ENCODE results near the gene IMP3. TPM values are rescaled to one million over a fixed set of nuclear protein-coding genes. Genes with fewer than 3 reads are reported as not detected.
A peak's percentile ranks its signal among the peaks of the same experiment; 100 is the strongest.
"Not testable (repeated sequence)": the region's sequence is repeated elsewhere in the genome, so short reads cannot be mapped to it uniquely, and the experiment has no call there.

IMP3 gene
- polyA plus RNA-seq, 1 donor: 30.2 TPM

GRCh38 chr15:75650908-75651809 lies 11.1 kb upstream of the IMP3 start:
- DNase-seq (ENCODE audit: low read depth): no peak

GRCh38 chr15:75649848-75650247 lies 9.8 kb upstream of the IMP3 start:
- DNase-seq (ENCODE audit: low read depth): no peak

GRCh38 chr15:75649045-75649761 lies 9.2 kb upstream of the IMP3 start:
- DNase-seq (ENCODE audit: low read depth): no peak

DNA sequence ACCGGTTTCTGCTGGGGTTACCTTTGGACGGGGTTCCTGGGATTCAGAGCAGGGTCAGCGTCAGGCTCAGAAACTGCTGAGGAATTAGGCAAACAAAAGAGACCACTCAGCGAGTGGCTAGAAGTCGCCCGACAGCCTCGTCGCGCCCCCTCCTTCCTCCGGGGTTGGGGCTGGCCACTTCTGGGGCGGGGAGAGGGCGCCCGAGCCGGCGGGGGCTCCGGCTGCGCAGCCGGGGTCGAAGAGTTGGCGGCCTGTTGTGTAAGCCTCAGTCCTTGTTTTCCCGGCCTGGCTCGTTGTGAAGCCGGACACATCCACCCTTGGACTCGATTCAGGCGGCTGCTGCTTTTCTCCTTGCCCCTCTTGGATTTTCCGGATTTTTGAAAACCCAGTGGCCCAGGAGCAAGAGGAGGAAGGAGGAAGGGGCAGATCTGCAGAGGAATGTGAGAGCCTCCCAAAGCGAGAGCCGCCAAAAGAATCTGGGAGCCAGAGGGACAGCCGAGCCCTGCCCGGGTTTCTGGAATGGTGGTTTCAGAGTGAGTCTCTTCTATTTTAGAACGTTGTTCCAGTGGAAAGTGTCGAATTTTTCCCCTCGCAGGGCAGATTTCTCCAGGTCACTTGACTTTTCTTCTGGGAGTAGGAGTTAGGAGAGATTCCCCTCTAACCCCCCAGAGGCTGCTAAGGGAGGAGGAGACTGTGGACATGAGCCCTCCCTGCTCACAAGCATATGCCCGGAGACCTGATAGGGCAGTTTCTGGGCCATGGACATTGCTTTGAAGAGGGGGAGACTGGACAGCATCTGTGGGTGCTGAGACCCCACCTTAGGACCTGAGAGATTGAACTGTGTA lies 8.4 kb upstream of the IMP3 start:
- no peak for DNase-seq (ENCODE audit: low read depth)

- DNase-seq (ENCODE audit: low read depth): peak; percentile 68
Observed at GRCh38 chr15:75647370-75648155, 7.5 kb upstream of the IMP3 start, which contains the start of gene SNX33. Gene SNX33 (plus strand): TSS chr15:75647912. CDS start chr15:75649103, 1,191 bp downstream.

GRCh38 chr15:75646944-75647364 lies 6.9 kb upstream of the IMP3 start:
- DNase-seq (ENCODE audit: low read depth): no peak

DNA sequence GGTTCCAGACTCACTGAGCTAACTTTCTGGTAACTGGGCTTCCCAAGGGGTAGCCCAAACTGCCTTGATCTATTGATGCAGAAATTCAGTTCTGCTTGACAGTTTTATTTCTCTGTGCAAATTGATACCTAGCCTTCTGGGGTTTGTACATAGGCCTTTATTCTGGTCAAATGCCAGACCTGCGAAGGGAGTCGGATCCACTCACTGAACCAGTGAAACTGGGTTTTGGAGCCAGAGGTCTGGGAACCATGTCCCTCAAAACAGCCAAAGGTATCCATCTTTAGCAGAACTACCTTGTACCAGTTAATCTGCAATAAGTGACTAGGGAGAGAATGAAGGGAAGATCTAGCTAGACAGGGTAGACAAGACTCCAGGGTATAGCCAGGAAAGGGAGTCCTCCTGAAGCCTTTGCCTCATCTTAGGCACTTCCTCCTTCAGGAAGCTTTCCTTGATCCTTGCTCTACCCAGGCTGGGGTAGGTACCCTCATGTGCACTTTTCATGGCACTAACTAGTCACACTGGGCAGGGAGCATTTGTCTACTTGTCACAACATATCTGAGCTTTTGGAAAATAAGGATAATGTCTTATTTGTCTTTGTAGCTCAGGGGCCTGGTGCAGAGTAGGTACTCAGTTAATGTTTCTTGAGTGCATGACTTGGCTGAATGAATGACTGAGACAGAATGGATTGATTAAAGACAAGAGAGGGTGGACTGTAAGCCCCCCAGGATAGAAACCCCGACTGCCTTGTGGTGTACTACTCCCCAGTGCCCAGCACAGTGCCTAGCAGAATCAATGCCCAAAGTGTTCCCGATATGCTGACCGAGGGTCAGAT lies 6.3 kb upstream of the IMP3 start:
- DNase-seq (ENCODE audit: low read depth): no peak

DNA sequence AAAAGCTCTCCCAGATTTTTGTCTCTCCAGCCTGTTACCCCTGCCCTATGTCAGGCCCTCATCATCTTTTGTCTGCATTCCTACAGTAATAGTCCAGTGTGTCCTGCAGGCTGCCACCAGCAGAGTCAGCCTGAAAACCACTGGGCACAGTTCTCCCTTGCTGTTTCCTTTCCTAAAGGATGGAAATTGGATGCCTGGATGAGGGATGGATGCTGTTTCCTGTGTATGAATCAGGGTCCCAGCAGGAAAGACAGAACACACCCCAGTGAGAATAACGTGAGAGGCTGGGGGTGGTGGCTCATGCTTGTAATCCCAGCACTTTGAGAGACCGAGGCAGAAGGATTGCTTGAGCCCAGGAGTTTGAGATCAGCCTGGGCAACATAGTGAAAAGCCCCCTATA lies 4.4 kb upstream of the IMP3 start:
- DNase-seq (ENCODE audit: low read depth): no peak

GRCh38 chr15:75641603-75642002 lies 1.6 kb upstream of the IMP3 start:
- DNase-seq (ENCODE audit: low read depth): no peak

DNA sequence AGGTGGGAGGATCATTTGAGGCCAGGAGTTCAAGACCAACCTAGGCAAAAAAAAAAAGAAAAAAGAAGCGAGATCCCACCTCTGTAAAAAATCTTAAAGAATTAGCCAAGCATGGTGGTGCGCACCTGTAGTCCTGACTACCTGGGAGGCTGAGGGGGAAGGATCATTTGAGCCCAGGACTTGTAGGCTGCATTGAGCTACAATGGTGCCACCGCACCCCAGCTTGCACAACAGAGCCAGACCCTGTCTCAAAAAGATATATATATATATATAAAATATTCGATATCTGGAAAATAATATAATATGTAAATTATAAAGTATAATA lies 1.1 kb upstream of the IMP3 start:
- DNase-seq (ENCODE audit: low read depth): no peak

- no peak for DNase-seq (ENCODE audit: low read depth)
Observed at GRCh38 chr15:75640483-75641178, 607 bp upstream of the IMP3 start.

- DNase-seq (ENCODE audit: low read depth): no peak
Observed at GRCh38 chr15:75639191-75639708, 774 bp downstream of the IMP3 start.

GRCh38 chr15:75637245-75638009 lies 2.6 kb downstream of the IMP3 start:
- DNase-seq (ENCODE audit: low read depth): no peak

- no peak for DNase-seq (ENCODE audit: low read depth)
Observed at GRCh38 chr15:75636026-75636425, 4.0 kb downstream of the IMP3 start.

DNA sequence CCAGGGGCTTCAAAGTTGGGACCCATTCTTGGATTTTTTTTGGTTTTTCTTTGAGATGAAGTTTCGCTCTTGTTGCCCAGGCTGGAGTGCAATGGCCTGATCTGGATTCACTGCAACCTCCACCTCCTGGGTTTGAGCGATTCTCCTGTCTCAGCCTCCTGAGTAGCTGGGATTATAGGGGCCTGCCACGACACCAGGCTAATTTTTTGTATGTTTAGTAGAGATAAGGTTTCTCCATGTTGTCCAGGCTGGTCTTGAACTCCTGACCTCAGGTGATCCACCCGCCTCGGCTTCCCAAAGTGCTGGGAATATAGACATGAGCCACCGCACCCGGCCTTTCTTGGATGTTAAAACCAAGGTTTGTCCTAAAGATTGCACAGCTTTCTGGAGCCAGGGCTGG lies 6.1 kb downstream of the IMP3 start:
- not testable (repeated sequence) for DNase-seq (ENCODE audit: low read depth)

GRCh38 chr15:75631935-75632334 lies 8.1 kb downstream of the IMP3 start:
- DNase-seq (ENCODE audit: low read depth): no peak

GRCh38 chr15:75625542-75626347 lies 14.3 kb downstream of the IMP3 start, which contains the start of gene SNUPN:
Gene SNUPN (minus strand): TSS chr15:75625725. CDS start chr15:75621051, 4,674 bp downstream.
- peak; percentile 86 for DNase-seq (ENCODE audit: low read depth)

DNA sequence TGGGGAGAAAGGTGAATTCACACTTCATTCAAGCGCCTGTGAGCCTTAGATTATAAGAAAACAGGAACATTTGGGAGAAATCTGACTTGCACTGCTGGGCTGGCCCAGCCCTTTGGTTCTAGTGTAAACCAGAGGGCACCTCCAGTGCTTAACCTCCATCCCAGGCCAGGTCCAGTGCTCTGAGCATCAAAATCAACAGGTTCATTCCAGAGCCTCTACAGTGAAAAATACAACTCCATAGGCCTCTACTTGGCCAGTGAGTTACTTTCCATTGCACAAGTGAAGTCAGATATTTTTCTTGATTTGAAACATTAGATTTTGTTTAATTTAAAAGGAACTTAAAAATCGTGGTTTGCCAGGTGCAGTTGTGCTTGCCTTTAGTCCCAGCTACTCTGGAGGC lies 17.5 kb downstream of the IMP3 start:
- no peak for DNase-seq (ENCODE audit: low read depth)

Measured in forelimb muscle (tissue), 1 donor.